ENCODE results near the gene EIF3CL.
"Not testable (repeated sequence)": the region's sequence is repeated elsewhere in the genome, so short reads cannot be mapped to it uniquely, and the experiment has no call there.

- not testable (repeated sequence) for TF ChIP-seq CTCF, MAX (IDR thresholded peaks at IDR 0.05; ENCODE audit: low read depth, low read length)
These were observed 42.7 kb upstream of the EIF3CL start for GRCh38 chr16:28446388-28446787.
